HCT116 (cell line): ENCODE results near the gene SPI1. TPM values are rescaled to one million over a fixed set of nuclear protein-coding genes. Genes with fewer than 3 reads are reported as not detected.

Experiments
- ATAC-seq: fragments of 200-7000 bp; cut with Tn5 transposase; 2 replicates; pipeline ENCODE4 v1.9.1; 2020; ENCODE audit warnings: mild to moderate bottlenecking, moderate library complexity
- BruUV-seq: library from RNA; stranded (reverse); fragments of 400-500 nt; replicated peaks from 2 replicates; lab custom pipeline; 2021; lab: Mats Ljungman, UMichigan
- CTCF ChIA-PET: fragments of 300-600 bp; sonication (Branson Sonifier 250); formaldehyde crosslinking; loops from one replicate; lab custom pipeline; 2021; ENCODE audit warnings: antibody characterized with exemption; lab: Charles Lee
- POLR2A ChIA-PET: fragments of 300-600, 350-600 bp; sonication (Branson Sonifier 250); formaldehyde crosslinking; loops from one replicate; lab custom pipeline; 2021; ENCODE audit warnings: antibody characterized with exemption; lab: Charles Lee
- RAD21 ChIA-PET, 2 experiments: fragments of 300-600 bp; sonication (Branson Sonifier 250); formaldehyde crosslinking; loops; one replicate each; lab custom pipeline; 2023; ENCODE audit warnings: low total read pairs in 2 of 2; ENCODE audit not compliant: uncharacterized antibody in 2 of 2, unreplicated experiment in 2 of 2, low non-redundant PET in 1 of 2; lab: Charles Lee
- DNase-seq: peaks from one replicate; pipeline ENCODE4 v3.0.0-alpha.2; 2010; ENCODE audit warnings: low read depth, low spot score
- H2AFZ ChIP-seq: fragments of 200-600 bp; shearing (Covaris generic), sonication (generic); 2 replicates; pipeline ENCODE4 v1.6.1; 2017; ENCODE audit warnings: low read depth, mixed run types, mixed read lengths, antibody characterized with exemption, low read length; ENCODE audit not compliant: poor library complexity, severe bottlenecking
- H3K27ac ChIP-seq: 2 replicates; pipeline ENCODE4 v1.5.1; 2012; ENCODE audit warnings: low read depth, low read length
- H3K27me3 ChIP-seq: fragments of 200-600 bp; sonication (generic); 2 replicates; pipeline ENCODE4 v1.6.1; 2016; ENCODE audit warnings: mixed run types, low read length, mixed read lengths; ENCODE audit not compliant: insufficient read depth
- H3K36me3 ChIP-seq, 2 experiments: fragments of 200-500 bp in 1 of 2; fragments of 200-600 bp in 1 of 2; sonication (Bioruptor generic) in 1 of 2; sonication (generic) in 1 of 2; 2 replicates each; pipeline versions ENCODE4 v1.5.1 to v1.6.1; 2014 to 2016; ENCODE audit warnings: low read length in 2 of 2, inconsistent platforms in 1 of 2, mixed read lengths in 1 of 2, mixed run types in 1 of 2; ENCODE audit not compliant: insufficient read depth in 2 of 2, control insufficient read depth in 1 of 2
- H3K4me1 ChIP-seq, 2 experiments: fragments of 200-600 bp in 1 of 2; sonication (generic) in 1 of 2; 2 replicates each; pipeline versions ENCODE4 v1.5.1 to v1.6.1; 2012 to 2017; ENCODE audit warnings: low read length in 2 of 2, inconsistent platforms in 1 of 2, mild to moderate bottlenecking in 1 of 2, mixed read lengths in 1 of 2, mixed run types in 1 of 2, moderate library complexity in 1 of 2; ENCODE audit not compliant: insufficient read depth in 2 of 2, control insufficient read depth in 1 of 2
- H3K4me2 ChIP-seq: fragments of 200-600 bp; sonication (generic); 2 replicates; pipeline ENCODE4 v1.6.1; 2017; ENCODE audit warnings: mixed run types, low read length, mixed read lengths
- H3K4me3 ChIP-seq, 2 experiments: fragments of 200-600 bp in 1 of 2; sonication (generic) in 1 of 2; replicated peaks in 1 of 2; 2 replicates each; pipeline ENCODE4 v1.5.1; 2011 to 2016; ENCODE audit warnings: low read length in 2 of 2, control low read depth in 1 of 2, low read depth in 1 of 2, mild to moderate bottlenecking in 1 of 2, mixed read lengths in 1 of 2, mixed run types in 1 of 2
- H3K79me2 ChIP-seq: fragments of 200-600 bp; sonication (generic); 2 replicates; pipeline ENCODE4 v1.6.1; 2017; ENCODE audit warnings: mild to moderate bottlenecking, mixed run types, low read length, moderate library complexity, mixed read lengths; ENCODE audit not compliant: insufficient read depth
- H3K9ac ChIP-seq: fragments of 200-600 bp; sonication (generic); 2 replicates; pipeline ENCODE4 v1.6.1; 2016; ENCODE audit warnings: low read length, mixed read lengths
- H3K9me2 ChIP-seq: fragments of 200-600 bp; sonication (generic), shearing (Covaris generic); 2 replicates; pipeline ENCODE4 v1.6.1; 2017; ENCODE audit warnings: mixed run types, mild to moderate bottlenecking, moderate library complexity; ENCODE audit not compliant: insufficient read depth
- H3K9me3 ChIP-seq, 2 experiments: fragments of 200-500 bp in 1 of 2; fragments of 200-600 bp in 1 of 2; sonication (Bioruptor generic) in 1 of 2; sonication (generic) in 1 of 2; 2 replicates each; pipeline ENCODE4 v1.6.1; 2014 to 2017; ENCODE audit warnings: low read length in 2 of 2, mixed read lengths in 2 of 2, inconsistent platforms in 1 of 2, low read depth in 1 of 2, mild to moderate bottlenecking in 1 of 2, mixed run types in 1 of 2, moderate library complexity in 1 of 2; ENCODE audit not compliant: control insufficient read depth in 1 of 2, insufficient read depth in 1 of 2
- H4K20me1 ChIP-seq: fragments of 200-600 bp; sonication (generic), shearing (Covaris generic); 2 replicates; pipeline ENCODE4 v1.6.1; 2017; ENCODE audit warnings: mixed run types, mild to moderate bottlenecking, moderate library complexity; ENCODE audit not compliant: insufficient read depth
- CBX3 ChIP-seq: IDR thresholded peaks from 2 replicates; pipeline ENCODE4 v1.6.1; 2012; ENCODE audit warnings: low read depth
- CEBPB ChIP-seq: IDR thresholded peaks from 2 replicates; pipeline ENCODE4 v1.6.1; 2012; ENCODE audit warnings: low read depth
- EGR1 ChIP-seq: IDR thresholded peaks from 2 replicates; pipeline ENCODE4 v1.6.1; 2012; ENCODE audit warnings: low read depth
- EZH2 ChIP-seq: fragments of 200-600 bp; sonication (generic); IDR thresholded peaks from 2 replicates; pipeline ENCODE4 v1.6.1; 2017; ENCODE audit warnings: antibody characterized with exemption, mixed run types
- JUND ChIP-seq: IDR thresholded peaks from 2 replicates; pipeline ENCODE4 v1.6.1; 2012
- RAD21 ChIP-seq: IDR thresholded peaks from 2 replicates; pipeline ENCODE4 v1.6.1; 2012; ENCODE audit warnings: low read depth, mild to moderate bottlenecking
- REST ChIP-seq: IDR thresholded peaks from 2 replicates; pipeline ENCODE4 v1.6.1; 2012; ENCODE audit warnings: low read depth
- SP1 ChIP-seq: IDR thresholded peaks from 2 replicates; pipeline ENCODE4 v1.6.1; 2012; ENCODE audit warnings: low read depth
- SRF ChIP-seq: IDR thresholded peaks from 2 replicates; pipeline ENCODE4 v1.6.1; 2012; ENCODE audit warnings: low read depth
- YY1 ChIP-seq: IDR thresholded peaks from 2 replicates; pipeline ENCODE4 v1.6.1; 2011; ENCODE audit warnings: low read length, low read depth, moderate library complexity, mild to moderate bottlenecking; ENCODE audit not compliant: insufficient replicate concordance; ENCODE audit errors: extremely low read depth
- ZBTB33 ChIP-seq: IDR thresholded peaks from 2 replicates; pipeline ENCODE4 v1.6.1; 2011; ENCODE audit warnings: mild to moderate bottlenecking, low read length, moderate library complexity; ENCODE audit not compliant: insufficient replicate concordance; ENCODE audit errors: extremely low read depth
- ZFX ChIP-seq: fragments of 450-650 bp; IDR thresholded peaks from 2 replicates; pipeline ENCODE4 v1.6.1; 2017
- ZNF274 ChIP-seq: fragments of 200-500 bp; sonication (Bioruptor generic); IDR thresholded peaks from 2 replicates; pipeline ENCODE4 v1.6.1; 2014; ENCODE audit warnings: mild to moderate bottlenecking, low read depth, low read length, inconsistent platforms
- intact Hi-C: fragments of 100-400 bp; cut with micrococcal nuclease; formaldehyde crosslinking; loops from 2 replicates; pipeline ENCODE4 v1.10.0; 2022
- total RNA-seq: library from RNA; stranded (reverse); gene quantifications from one replicate; pipeline ENCODE4 v1.2.1, GENCODE V29; 2021; ENCODE audit not compliant: unreplicated experiment
- TF ChIP-seq, protein P1 (sequence below): IDR thresholded peaks from 2 replicates; pipeline ENCODE4 v1.6.1; 2012
- TF ChIP-seq, protein P2 (sequence below): IDR thresholded peaks from 2 replicates; pipeline ENCODE4 v1.6.1; 2012

SPI1 gene
- total RNA-seq, 1 experiment from 2014 or later, result 0.32 TPM

DNA sequence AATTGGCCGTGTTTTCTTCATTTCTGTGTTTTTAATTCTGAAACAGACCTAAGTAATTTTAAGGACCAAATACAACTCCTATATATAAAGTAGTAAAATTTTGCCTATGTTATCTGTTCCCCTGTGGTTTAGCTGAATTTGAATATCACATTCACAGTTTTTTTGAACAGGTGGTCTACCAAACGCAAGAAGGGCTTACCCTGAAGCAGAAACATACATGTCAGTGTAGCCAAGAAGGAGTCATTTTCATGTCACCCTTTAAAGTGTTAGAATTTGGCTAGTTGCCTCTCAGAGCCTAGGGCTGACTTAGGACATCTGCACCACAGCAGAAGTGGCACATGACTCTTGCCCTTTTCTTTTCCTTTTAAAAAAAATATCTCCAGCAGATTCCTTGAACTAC lies 60.2 kb downstream of the SPI1 start:
- Histone ChIP-seq H3K9me3 (no peaks in the 10 kb centered on the region), H3K27me3 (no peaks in the 10 kb centered on the region), H3K9me2 (no peaks in the 10 kb centered on the region), H3K79me2 (no peaks in the 10 kb centered on the region), H3K27ac (no peak overlapping the region), H3K36me3 (peaks cover 3 to 21% of the 10 kb centered on the region in 2 experiments; a peak in 3 of 4 replicates), H3K4me2 (no peak overlapping the region), H2AFZ (no peak overlapping the region), H3K4me1 (no peaks in the 10 kb centered on the region), H3K4me3 (no peak overlapping the region), H3K9ac (no peak overlapping the region), H4K20me1 (no peaks in the 10 kb centered on the region)
- intact Hi-C loops, result no loop called here
- no TSS peak for BruUV-seq
- ChIA-PET CTCF (no interaction called here), POLR2A (no interaction called here), RAD21 (no interaction called here)
- TF ChIP-seq EGR1 (no peak), RAD21 (no peak)
- no peak for ATAC-seq
- no peak for DNase-seq

DNA sequence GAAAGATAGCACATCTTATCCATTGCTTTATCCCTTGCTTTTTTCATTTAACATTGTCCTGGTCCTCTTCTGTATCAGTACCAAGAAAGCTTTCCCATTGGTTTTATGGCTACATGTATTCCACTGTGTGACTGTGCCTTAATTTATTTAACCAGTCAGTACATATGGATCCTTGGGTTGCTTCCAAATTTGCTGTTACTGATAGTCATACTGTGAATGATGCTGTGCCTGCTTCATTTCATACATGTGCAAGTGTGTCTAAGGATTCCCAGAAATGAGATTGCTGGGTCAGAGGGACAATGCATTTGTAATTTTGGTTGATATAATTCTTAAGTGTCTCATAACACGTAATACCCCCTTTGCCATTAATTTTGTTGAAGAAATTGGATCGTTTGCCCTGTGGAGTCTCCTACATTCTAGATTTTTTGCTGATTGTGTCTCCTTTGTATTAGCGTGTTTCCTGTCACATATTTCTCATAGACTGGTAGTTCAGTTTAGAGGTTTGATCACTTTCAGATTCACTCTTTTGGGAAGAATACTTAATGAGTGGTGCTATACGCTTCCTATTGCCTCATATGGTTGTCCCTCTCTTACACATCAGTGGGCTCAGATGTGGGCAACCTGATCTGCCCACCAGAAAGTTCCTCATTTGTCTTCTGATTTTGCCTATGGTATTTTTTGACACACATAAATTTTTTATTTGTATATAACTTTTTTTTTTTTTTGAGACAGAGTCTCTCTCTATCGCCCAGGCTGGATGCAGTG lies 61.1 kb downstream of the SPI1 start:
- Histone ChIP-seq H3K36me3 (peaks cover 3 to 26% of the 10 kb centered on the region in 2 experiments; a peak in 3 of 4 replicates), H2AFZ (no peak overlapping the region), H3K4me3 (no peak overlapping the region), H3K4me2 (no peak overlapping the region), H3K9me3 (no peaks in the 10 kb centered on the region), H4K20me1 (no peaks in the 10 kb centered on the region), H3K27me3 (no peaks in the 10 kb centered on the region), H3K9ac (no peak overlapping the region), H3K4me1 (no peaks in the 10 kb centered on the region), H3K79me2 (no peaks in the 10 kb centered on the region), H3K9me2 (no peaks in the 10 kb centered on the region), H3K27ac (no peak overlapping the region)
- ChIA-PET POLR2A (no interaction called here), RAD21 (no interaction called here), CTCF (no interaction called here)
- intact Hi-C loops, result no loop called here
- ATAC-seq (no peak), DNase-seq (no peak)
- BruUV-seq, result no TSS peak
- TF ChIP-seq EGR1 (no peak), ZFX (no peak), EZH2 (no peak), JUND (no peak), CBX3 (no peak), REST (no peak), ZBTB33 (no peak), CEBPB (no peak), SRF (no peak), ZNF274 (no peak), YY1 (no peak), SP1 (no peak)
- TF ChIP-seq, protein P1, sequence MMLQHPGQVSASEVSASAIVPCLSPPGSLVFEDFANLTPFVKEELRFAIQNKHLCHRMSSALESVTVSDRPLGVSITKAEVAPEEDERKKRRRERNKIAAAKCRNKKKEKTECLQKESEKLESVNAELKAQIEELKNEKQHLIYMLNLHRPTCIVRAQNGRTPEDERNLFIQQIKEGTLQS, result no peak
- TF ChIP-seq, protein P2, sequence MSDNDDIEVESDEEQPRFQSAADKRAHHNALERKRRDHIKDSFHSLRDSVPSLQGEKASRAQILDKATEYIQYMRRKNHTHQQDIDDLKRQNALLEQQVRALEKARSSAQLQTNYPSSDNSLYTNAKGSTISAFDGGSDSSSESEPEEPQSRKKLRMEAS, result no peak
